PC-3 (cell line): ENCODE results near the gene MYL12B. TPM values are rescaled to one million over a fixed set of nuclear protein-coding genes. Genes with fewer than 3 reads are reported as not detected.

Experiments used
- ATAC-seq: fragments of 200-7000 bp; cut with Tn5 transposase; 2 replicates; pipeline ENCODE4 v1.9.1; 2020; ENCODE audit warnings: mild to moderate bottlenecking, moderate library complexity
- BruUV-seq: library from RNA; stranded (reverse); fragments of 400-500 nt; replicated peaks from 2 replicates; lab custom pipeline; 2021; lab: Mats Ljungman, UMichigan
- CTCF ChIA-PET: fragments of 300-600 bp; sonication (Branson Sonifier 250); formaldehyde crosslinking; loops from one replicate; lab custom pipeline; 2022; ENCODE audit warnings: antibody characterized with exemption; lab: Charles Lee
- POLR2A ChIA-PET: fragments of 300-600 bp; sonication (Branson Sonifier 250); formaldehyde crosslinking; loops from one replicate; lab custom pipeline; 2022; ENCODE audit warnings: antibody characterized with exemption; ENCODE audit not compliant: unreplicated experiment; lab: Charles Lee
- DNase-seq: peaks from one replicate; pipeline ENCODE4 v3.0.0-alpha.2; 2015
- H2AFZ ChIP-seq: fragments of 300-600 bp; sonication (generic); 2 replicates; pipeline ENCODE4 v1.6.0; 2016; ENCODE audit warnings: antibody characterized with exemption, low read length
- H3F3A ChIP-seq: fragments of 300-600 bp; sonication (generic); one replicate; pipeline ENCODE4 v1.6.0; 2017; ENCODE audit warnings: antibody characterized with exemption, low read length, control low read depth, mild to moderate bottlenecking; ENCODE audit not compliant: unreplicated experiment
- H3K27ac ChIP-seq: fragments of 300-600 bp; sonication (generic); 2 replicates; pipeline ENCODE4 v1.5.1; 2016; ENCODE audit warnings: mild to moderate bottlenecking, low read length
- H3K27me3 ChIP-seq: fragments of 300-600 bp; sonication (generic); 2 replicates; pipeline ENCODE4 v1.6.1; 2016; ENCODE audit warnings: low read length, mixed read lengths
- H3K36me3 ChIP-seq: fragments of 300-600 bp; sonication (generic); 2 replicates; pipeline ENCODE4 v1.6.1; 2016; ENCODE audit warnings: low read depth, mixed run types, low read length, mixed read lengths
- H3K4me1 ChIP-seq: fragments of 300-600 bp; sonication (generic); 2 replicates; pipeline ENCODE4 v1.5.1; 2016; ENCODE audit warnings: low read length; ENCODE audit not compliant: insufficient read depth
- H3K4me2 ChIP-seq: fragments of 300-600 bp; sonication (generic); 2 replicates; pipeline ENCODE4 v1.6.0; 2016; ENCODE audit warnings: low read length
- H3K4me3 ChIP-seq: fragments of 300-600 bp; sonication (generic); 2 replicates; pipeline ENCODE4 v1.5.1; 2016; ENCODE audit warnings: mild to moderate bottlenecking, low read length, mixed read lengths
- H3K79me2 ChIP-seq: fragments of 300-600 bp; sonication (generic); 2 replicates; pipeline ENCODE4 v1.6.1; 2017; ENCODE audit warnings: low read length, mixed read lengths
- H3K9ac ChIP-seq: fragments of 300-600 bp; sonication (generic); 2 replicates; pipeline ENCODE4 v1.6.0; 2016; ENCODE audit warnings: mild to moderate bottlenecking, low read length
- H3K9me2 ChIP-seq: fragments of 300-600 bp; sonication (generic); replicated peaks from 2 replicates; pipeline ENCODE4 v1.6.1; 2016; ENCODE audit warnings: mixed run types, low read length, mixed read lengths
- H3K9me3 ChIP-seq: fragments of 300-600 bp; sonication (generic); 2 replicates; pipeline ENCODE4 v1.6.1; 2016; ENCODE audit warnings: low read length, mixed read lengths
- H4K20me1 ChIP-seq: fragments of 300-600 bp; sonication (generic); 2 replicates; pipeline ENCODE4 v1.6.1; 2016; ENCODE audit warnings: low read length, mixed read lengths
- EZH2phosphoT487 ChIP-seq: fragments of 300-600 bp; sonication (generic); IDR thresholded peaks from 2 replicates; pipeline ENCODE4 v1.6.1; 2018; ENCODE audit warnings: mild to moderate bottlenecking, antibody characterized with exemption, low read length, borderline replicate concordance
- intact Hi-C: fragments of 100-400 bp; cut with micrococcal nuclease; formaldehyde crosslinking; loops from 2 replicates; pipeline ENCODE4 v1.9.0; 2023
- total RNA-seq: library from RNA; depleted of rRNA; stranded (reverse); fragments of >200 nt; gene quantifications from 2 replicates; pipeline ENCODE4 v1.2.3, GENCODE V29; 2014; rRNA removed
- TF ChIP-seq, protein P1 (sequence below): fragments of 300-600 bp; sonication (generic); conservative IDR thresholded peaks from 2 replicates; pipeline ENCODE4 v1.5.1; 2017; ENCODE audit warnings: antibody characterized with exemption, low read depth, mild to moderate bottlenecking, low read length

Gene MYL12B
- total RNA-seq, 1 experiment from 2014 or later, result 308 TPM

DNA sequence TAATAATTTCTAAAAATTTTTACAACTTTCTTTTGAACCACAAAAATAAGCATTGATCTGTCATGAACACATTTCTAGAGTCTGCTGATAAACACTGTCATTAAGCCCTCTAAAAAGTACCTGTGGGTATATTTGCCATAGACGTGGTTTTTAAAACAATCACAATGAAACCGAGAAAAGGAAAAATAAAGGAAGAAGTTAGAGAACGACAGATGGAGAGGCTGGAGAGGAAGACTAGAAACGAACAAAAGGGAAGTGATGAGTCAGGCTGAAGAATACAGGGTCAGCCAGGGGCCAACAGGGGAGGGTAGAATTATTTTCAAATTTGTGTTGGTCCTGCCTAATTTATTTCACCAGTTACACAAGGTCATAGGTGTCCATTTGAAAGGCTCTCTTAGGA, 62.0 kb downstream of the MYL12B start:
- peak; percentile 41 for DNase-seq
- CTCF ChIA-PET, result interaction anchor here (0.5 kb wide), 1 partner anchor 221 kb away, joined by 5 read pairs; no protein-coding TSS in a partner anchor
- Histone ChIP-seq H3K9ac (no peak overlapping the region), H3K9me3 (no peaks in the 10 kb centered on the region), H4K20me1 (no peaks in the 10 kb centered on the region), H3K4me1 (peaks cover 36% of the 10 kb centered on the region), H2AFZ (peak overlapping the region; percentile 27), H3K4me3 (peak overlapping the region; percentile 16; the same call in 1 of the 2 replicates), H3F3A (no peaks in the 10 kb centered on the region), H3K9me2 (no peaks in the 10 kb centered on the region), H3K36me3 (no peaks in the 10 kb centered on the region), H3K79me2 (no peaks in the 10 kb centered on the region), H3K27ac (no peak overlapping the region), H3K4me2 (peak overlapping the region; percentile 61), H3K27me3 (no peaks in the 10 kb centered on the region)
- peak; percentile 23; the same call in 1 of the 2 replicates for ATAC-seq
- POLR2A ChIA-PET, result no interaction called here
- no TSS peak for BruUV-seq
- TF ChIP-seq, protein P1, sequence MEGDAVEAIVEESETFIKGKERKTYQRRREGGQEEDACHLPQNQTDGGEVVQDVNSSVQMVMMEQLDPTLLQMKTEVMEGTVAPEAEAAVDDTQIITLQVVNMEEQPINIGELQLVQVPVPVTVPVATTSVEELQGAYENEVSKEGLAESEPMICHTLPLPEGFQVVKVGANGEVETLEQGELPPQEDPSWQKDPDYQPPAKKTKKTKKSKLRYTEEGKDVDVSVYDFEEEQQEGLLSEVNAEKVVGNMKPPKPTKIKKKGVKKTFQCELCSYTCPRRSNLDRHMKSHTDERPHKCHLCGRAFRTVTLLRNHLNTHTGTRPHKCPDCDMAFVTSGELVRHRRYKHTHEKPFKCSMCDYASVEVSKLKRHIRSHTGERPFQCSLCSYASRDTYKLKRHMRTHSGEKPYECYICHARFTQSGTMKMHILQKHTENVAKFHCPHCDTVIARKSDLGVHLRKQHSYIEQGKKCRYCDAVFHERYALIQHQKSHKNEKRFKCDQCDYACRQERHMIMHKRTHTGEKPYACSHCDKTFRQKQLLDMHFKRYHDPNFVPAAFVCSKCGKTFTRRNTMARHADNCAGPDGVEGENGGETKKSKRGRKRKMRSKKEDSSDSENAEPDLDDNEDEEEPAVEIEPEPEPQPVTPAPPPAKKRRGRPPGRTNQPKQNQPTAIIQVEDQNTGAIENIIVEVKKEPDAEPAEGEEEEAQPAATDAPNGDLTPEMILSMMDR, result no peak
- TF ChIP-seq EZH2phosphoT487, result no peak
- intact Hi-C loops, result loop anchor here (1.0 to 2.0 kb wide), 2 partner anchors 41 to 123 kb away; no protein-coding TSS in a partner anchor

Other genes with a start within 250 kb of the MYL12B start
- 9.8 and 10.7 TPM in 2 replicates for gene LPIN2, start 249.0 kb upstream of the MYL12B start, total RNA-seq
- gene MYOM1, start 42.2 kb upstream of the MYL12B start, total RNA-seq, result 0.07 and 0.12 TPM in 2 replicates
- 254 and 329 TPM in 2 replicates for gene MYL12A, start 14.3 kb upstream of the MYL12B start, total RNA-seq
- gene TGIF1, start 188.0 kb downstream of the MYL12B start, total RNA-seq, result 101 and 114 TPM in 2 replicates